Measurements from ENCODE around the gene TLR4.

- TF ChIP-seq CTCF (IDR thresholded peaks at IDR 0.05) (no peak), POLR2A (IDR thresholded peaks at IDR 0.05) (no peak)
Observed at GRCh38 chr9:117734523-117735314, 30.5 kb downstream of the TLR4 start.

Measured in tibial nerve (tissue), 3 donors.